ENCODE measurements around the gene HAO1. TPM values are rescaled to one million over a fixed set of nuclear protein-coding genes. Genes with fewer than 3 reads are reported as not detected.
A peak's percentile ranks its signal among the peaks of the same experiment; 100 is the strongest.

Gene HAO1
- total RNA-seq, 1 donor: not detected

GRCh38 chr20:7933346-7933745, 6.9 kb downstream of the HAO1 start:
- Histone ChIP-seq H2AFZ (ENCODE audit: low read length) (no peak overlapping the region), H3K4me1 (ENCODE audit: insufficient read depth, low read length) (peaks cover 3% of the 10 kb centered on the region), H3K4me3 (ENCODE audit: insufficient read depth, low read length) (no peak overlapping the region), H3K9me3 (ENCODE audit: low read depth, low read length) (no peaks in the 10 kb centered on the region), H3K79me2 (ENCODE audit: insufficient read depth, low read length) (no peaks in the 10 kb centered on the region), H3K27ac (ENCODE audit: low read depth, low read length) (no peak overlapping the region), H3K4me2 (ENCODE audit: insufficient read depth, low read length) (no peak overlapping the region), H3K36me3 (ENCODE audit: insufficient read depth, low read length) (no peaks in the 10 kb centered on the region), H4K20me1 (ENCODE audit: insufficient read depth, low read length) (no peaks in the 10 kb centered on the region), H3K27me3 (ENCODE audit: insufficient read depth, low read length) (peaks cover 12% of the 10 kb centered on the region)
- TF ChIP-seq CTCF (IDR thresholded peaks at IDR 0.05; ENCODE audit: extremely low read depth, low read depth, low read length): no peak
- no peak for DNase-seq (ENCODE audit: insufficient read length, low spot score, missing footprints)

GRCh38 chr20:7930343-7930742, 9.9 kb downstream of the HAO1 start:
- DNase-seq (ENCODE audit: insufficient read length, low spot score, missing footprints): no peak
- Histone ChIP-seq H3K9me3 (ENCODE audit: low read depth, low read length) (no peaks in the 10 kb centered on the region), H3K4me1 (ENCODE audit: insufficient read depth, low read length) (peaks cover under 1% of the 10 kb centered on the region), H4K20me1 (ENCODE audit: insufficient read depth, low read length) (no peaks in the 10 kb centered on the region), H3K27me3 (ENCODE audit: insufficient read depth, low read length) (peaks cover 8% of the 10 kb centered on the region), H3K79me2 (ENCODE audit: insufficient read depth, low read length) (no peaks in the 10 kb centered on the region), H2AFZ (ENCODE audit: low read length) (no peak overlapping the region), H3K36me3 (ENCODE audit: insufficient read depth, low read length) (no peaks in the 10 kb centered on the region), H3K4me2 (ENCODE audit: insufficient read depth, low read length) (no peak overlapping the region), H3K4me3 (ENCODE audit: insufficient read depth, low read length) (no peak overlapping the region), H3K27ac (ENCODE audit: low read depth, low read length) (no peak overlapping the region)
- no peak for TF ChIP-seq CTCF (IDR thresholded peaks at IDR 0.05; ENCODE audit: extremely low read depth, low read depth, low read length)

- no peaks in the 10 kb centered on the region for H3K27me3 ChIP-seq (ENCODE audit: insufficient read depth, low read length)
- no peak overlapping the region for H2AFZ ChIP-seq (ENCODE audit: low read length)
- peak; percentile 66 for TF ChIP-seq CTCF (IDR thresholded peaks at IDR 0.05; ENCODE audit: extremely low read depth, low read depth, low read length)
- H4K20me1 ChIP-seq (ENCODE audit: insufficient read depth, low read length): no peaks in the 10 kb centered on the region
- no peaks in the 10 kb centered on the region for H3K9me3 ChIP-seq (ENCODE audit: low read depth, low read length)
- H3K79me2 ChIP-seq (ENCODE audit: insufficient read depth, low read length): no peaks in the 10 kb centered on the region
- H3K4me3 ChIP-seq (ENCODE audit: insufficient read depth, low read length): no peak overlapping the region
- H3K36me3 ChIP-seq (ENCODE audit: insufficient read depth, low read length): no peaks in the 10 kb centered on the region
- H3K27ac ChIP-seq (ENCODE audit: low read depth, low read length): no peak overlapping the region
- H3K4me1 ChIP-seq (ENCODE audit: insufficient read depth, low read length): peaks cover 12% of the 10 kb centered on the region
- H3K4me2 ChIP-seq (ENCODE audit: insufficient read depth, low read length): no peak overlapping the region
- no peak for DNase-seq (ENCODE audit: insufficient read length, low spot score, missing footprints)
Observed at GRCh38 chr20:7926767-7927166, 13.5 kb downstream of the HAO1 start.

GRCh38 chr20:7926323-7926722, 13.9 kb downstream of the HAO1 start:
- no peak overlapping the region for H3K4me3 ChIP-seq (ENCODE audit: insufficient read depth, low read length)
- H3K36me3 ChIP-seq (ENCODE audit: insufficient read depth, low read length): no peaks in the 10 kb centered on the region
- H2AFZ ChIP-seq (ENCODE audit: low read length): no peak overlapping the region
- H3K9me3 ChIP-seq (ENCODE audit: low read depth, low read length): no peaks in the 10 kb centered on the region
- H3K4me1 ChIP-seq (ENCODE audit: insufficient read depth, low read length): peaks cover 12% of the 10 kb centered on the region
- DNase-seq (ENCODE audit: insufficient read length, low spot score, missing footprints): no peak
- no peak for TF ChIP-seq CTCF (IDR thresholded peaks at IDR 0.05; ENCODE audit: extremely low read depth, low read depth, low read length)
- H3K4me2 ChIP-seq (ENCODE audit: insufficient read depth, low read length): no peak overlapping the region
- H3K79me2 ChIP-seq (ENCODE audit: insufficient read depth, low read length): no peaks in the 10 kb centered on the region
- H3K27me3 ChIP-seq (ENCODE audit: insufficient read depth, low read length): no peaks in the 10 kb centered on the region
- no peaks in the 10 kb centered on the region for H4K20me1 ChIP-seq (ENCODE audit: insufficient read depth, low read length)
- no peak overlapping the region for H3K27ac ChIP-seq (ENCODE audit: low read depth, low read length)

Data from osteoblast (primary cell).